Lower leg skin (tissue), 4 donors: ENCODE measurements around the gene FAM20A. TPM values are rescaled to one million over a fixed set of nuclear protein-coding genes. Genes with fewer than 3 reads are reported as not detected.

Experiments used
- DNase-seq, 2 donors: peaks; one replicate each; pipeline ENCODE4 v3.0.0-alpha.2; 2019; ENCODE audit warnings: low spot score in 2 of 2
- H3K4me3 ChIP-seq: fragments of 200-600 bp; sonication (generic); 2 replicates; pipeline ENCODE4 v1.5.1; 2017; ENCODE audit warnings: mild to moderate bottlenecking, low read depth; ENCODE audit not compliant: poor library complexity, severe bottlenecking
- CTCF ChIP-seq, 3 donors: fragments of 450-650 bp; IDR thresholded peaks; one replicate each; pipeline ENCODE4 v1.5.1; 2016; ENCODE audit warnings: antibody characterized with exemption in 3 of 3, mild to moderate bottlenecking in 3 of 3, moderate library complexity in 2 of 3
- POLR2A ChIP-seq, 2 donors: fragments of 450-650 bp; IDR thresholded peaks; one replicate each; pipeline ENCODE4 v1.6.1; 2016 to 2017; ENCODE audit warnings: antibody characterized with exemption in 2 of 2, mild to moderate bottlenecking in 1 of 2, moderate library complexity in 1 of 2
- WGBS, 2 donors: methylation state at CpG; one replicate each; pipeline ENCODE4 v1.1.5; 2018; 5-methylcytosine and 5-hydroxymethylcytosine counted together
- intact Hi-C: fragments of 100-400 bp; cut with DNase I; formaldehyde crosslinking; loops from one replicate; pipeline ENCODE4 v1.15.0; 2023; ENCODE audit warnings: low total_unique reads
- total RNA-seq, 4 donors: library from RNA; depleted of rRNA; stranded (reverse); fragments of >200 nt; gene quantifications; one replicate each; pipeline ENCODE4 v1.1.0, GENCODE V29; 2016

The FAM20A gene
- total RNA-seq, 4 donors from 2014 or later: 2.6 to 5.8 (median 4.3) TPM

GRCh38 chr17:68567581-68567980 is 33.6 kb downstream of the FAM20A start:
- intact Hi-C loops: loop anchor here (10.0 kb wide), 1 partner anchor 187 kb away; no protein-coding TSS in a partner anchor
- WGBS, 2 donors: 97% methylated on average over 8 of the region's 8 CpGs
- no peak overlapping the region for H3K4me3 ChIP-seq
- no peak for TF ChIP-seq POLR2A (IDR thresholded peaks at IDR 0.05)
- TF ChIP-seq CTCF (IDR thresholded peaks at IDR 0.05): no peak
- no peak for DNase-seq

- no peak for DNase-seq
- WGBS, 2 donors: 76 to 80% methylated on average over 3 of the region's 3 CpGs
- intact Hi-C loops: loop anchor here (10.0 kb wide), 1 partner anchor 188 kb away; no protein-coding TSS in a partner anchor
- no peak for TF ChIP-seq CTCF (IDR thresholded peaks at IDR 0.05)
- TF ChIP-seq POLR2A (IDR thresholded peaks at IDR 0.05): no peak
- no peak overlapping the region for H3K4me3 ChIP-seq
Observed at GRCh38 chr17:68567035-68567434, 34.1 kb downstream of the FAM20A start.

- no peak overlapping the region for H3K4me3 ChIP-seq
- TF ChIP-seq CTCF (IDR thresholded peaks at IDR 0.05): no peak
- no peak for TF ChIP-seq POLR2A (IDR thresholded peaks at IDR 0.05)
- intact Hi-C loops: loop anchor here (10.0 kb wide), 1 partner anchor 188 kb away; no protein-coding TSS in a partner anchor
- WGBS, 2 donors: 52 to 71% methylated on average over 2 of the region's 2 CpGs
- no peak for DNase-seq
Observed at GRCh38 chr17:68566442-68566738, 34.8 kb downstream of the FAM20A start.

GRCh38 chr17:68565661-68566441 is 35.3 kb downstream of the FAM20A start:
- WGBS, 2 donors: 57 to 68% methylated on average over 3 of the region's 3 CpGs
- H3K4me3 ChIP-seq: no peak overlapping the region
- intact Hi-C loops: loop anchor here (10.0 kb wide), 1 partner anchor 189 kb away; no protein-coding TSS in a partner anchor
- no peak for TF ChIP-seq CTCF (IDR thresholded peaks at IDR 0.05)
- TF ChIP-seq POLR2A (IDR thresholded peaks at IDR 0.05): no peak
- DNase-seq: no peak

- intact Hi-C loops: loop anchor here (10.0 kb wide), 1 partner anchor 190 kb away; no protein-coding TSS in a partner anchor
- 59 to 60% methylated on average over 8 of the region's 8 CpGs for WGBS, 2 donors
- no peak overlapping the region for H3K4me3 ChIP-seq
Observed at GRCh38 chr17:68564415-68565111, 36.6 kb downstream of the FAM20A start.

More at GRCh38 chr17:68564415-68565111, 36.6 kb downstream of the FAM20A start:
- TF ChIP-seq POLR2A (IDR thresholded peaks at IDR 0.05): no peak
- TF ChIP-seq CTCF (IDR thresholded peaks at IDR 0.05): no peak
- peak in 1 of 2 donors; percentile 30 for DNase-seq
